Measurements from ENCODE around the gene CAVIN1.
A peak's percentile ranks its signal among the peaks of the same experiment; 100 is the strongest.

Gene CAVIN1, protein sequence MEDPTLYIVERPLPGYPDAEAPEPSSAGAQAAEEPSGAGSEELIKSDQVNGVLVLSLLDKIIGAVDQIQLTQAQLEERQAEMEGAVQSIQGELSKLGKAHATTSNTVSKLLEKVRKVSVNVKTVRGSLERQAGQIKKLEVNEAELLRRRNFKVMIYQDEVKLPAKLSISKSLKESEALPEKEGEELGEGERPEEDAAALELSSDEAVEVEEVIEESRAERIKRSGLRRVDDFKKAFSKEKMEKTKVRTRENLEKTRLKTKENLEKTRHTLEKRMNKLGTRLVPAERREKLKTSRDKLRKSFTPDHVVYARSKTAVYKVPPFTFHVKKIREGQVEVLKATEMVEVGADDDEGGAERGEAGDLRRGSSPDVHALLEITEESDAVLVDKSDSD

DNA sequence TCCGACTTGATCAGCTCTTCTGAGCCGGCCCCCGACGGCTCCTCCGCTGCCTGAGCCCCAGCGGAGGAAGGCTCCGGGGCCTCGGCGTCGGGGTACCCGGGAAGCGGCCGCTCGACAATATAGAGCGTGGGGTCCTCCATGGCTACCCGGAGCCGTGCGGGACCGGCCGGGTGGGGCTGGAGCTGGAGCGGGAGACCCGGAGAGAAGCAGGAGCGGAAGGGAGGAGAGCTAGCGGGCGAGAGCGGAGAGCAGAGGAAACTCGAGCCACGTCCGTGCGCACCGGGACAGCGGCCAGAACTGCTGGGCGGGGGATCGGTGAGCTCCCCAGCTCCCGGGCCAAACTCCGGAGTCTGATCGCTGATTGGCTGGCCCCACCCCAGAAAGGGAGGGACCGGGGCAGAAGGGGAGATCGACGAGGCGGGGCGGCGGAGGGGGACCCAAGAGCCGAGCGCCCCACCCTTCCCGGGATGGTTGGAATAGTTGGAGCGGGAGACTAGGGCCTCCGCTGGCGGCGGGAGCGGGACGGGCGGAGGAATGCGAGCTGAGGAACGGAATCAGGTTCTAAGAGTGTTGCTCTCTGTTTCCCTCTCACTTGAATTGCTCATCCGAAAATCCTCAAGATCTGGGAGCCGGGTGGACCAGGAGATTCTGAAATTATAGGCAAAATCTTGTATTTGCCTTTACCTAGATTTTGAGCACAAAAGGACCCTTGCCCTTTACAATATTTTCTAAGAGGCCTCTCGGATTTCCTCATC, at the start of gene CAVIN1:
Gene CAVIN1, minus strand, starts transcription at position 299 of the 755 bp plus-strand sequence. Its CDS starts 159 bp downstream, at position 140.
- peaks cover 31% of the 10 kb centered on the region for H3K4me1 ChIP-seq (ENCODE audit: insufficient read depth, poor library complexity, severe bottlenecking)
- H3K36me3 ChIP-seq (ENCODE audit: low read depth) = peaks cover 28% of the 10 kb centered on the region

DNA sequence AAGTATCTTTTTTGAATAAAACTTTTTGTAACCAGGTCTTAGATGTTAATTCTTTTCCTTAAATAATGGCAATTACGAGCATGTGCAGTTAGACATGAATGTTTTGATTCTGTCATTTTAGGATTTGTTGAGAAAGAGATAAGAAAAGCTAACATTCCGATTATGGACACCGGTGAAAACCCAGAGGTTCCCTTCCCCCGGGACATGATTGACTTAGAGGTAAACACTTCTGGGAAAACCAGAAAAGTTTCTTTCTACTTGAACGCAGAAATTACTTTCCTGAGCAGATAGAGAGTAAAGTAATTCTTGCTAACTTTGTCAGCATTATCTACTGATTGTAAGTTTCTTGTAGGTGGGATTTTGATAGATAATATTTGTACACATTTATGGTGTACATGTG, 44.8 kb upstream of the CAVIN1 start:
- H3K4me3 ChIP-seq (ENCODE audit: severe bottlenecking) = no peak overlapping the region
- no peaks in the 10 kb centered on the region for H3K9me3 ChIP-seq (ENCODE audit: severe bottlenecking)
- ATAC-seq (ENCODE audit: low read depth) (no peak), DNase-seq (ENCODE audit: low spot score) (no peak)
- H3K27ac ChIP-seq (ENCODE audit: poor library complexity, severe bottlenecking) = no peak overlapping the region
- TF ChIP-seq, protein P1, sequence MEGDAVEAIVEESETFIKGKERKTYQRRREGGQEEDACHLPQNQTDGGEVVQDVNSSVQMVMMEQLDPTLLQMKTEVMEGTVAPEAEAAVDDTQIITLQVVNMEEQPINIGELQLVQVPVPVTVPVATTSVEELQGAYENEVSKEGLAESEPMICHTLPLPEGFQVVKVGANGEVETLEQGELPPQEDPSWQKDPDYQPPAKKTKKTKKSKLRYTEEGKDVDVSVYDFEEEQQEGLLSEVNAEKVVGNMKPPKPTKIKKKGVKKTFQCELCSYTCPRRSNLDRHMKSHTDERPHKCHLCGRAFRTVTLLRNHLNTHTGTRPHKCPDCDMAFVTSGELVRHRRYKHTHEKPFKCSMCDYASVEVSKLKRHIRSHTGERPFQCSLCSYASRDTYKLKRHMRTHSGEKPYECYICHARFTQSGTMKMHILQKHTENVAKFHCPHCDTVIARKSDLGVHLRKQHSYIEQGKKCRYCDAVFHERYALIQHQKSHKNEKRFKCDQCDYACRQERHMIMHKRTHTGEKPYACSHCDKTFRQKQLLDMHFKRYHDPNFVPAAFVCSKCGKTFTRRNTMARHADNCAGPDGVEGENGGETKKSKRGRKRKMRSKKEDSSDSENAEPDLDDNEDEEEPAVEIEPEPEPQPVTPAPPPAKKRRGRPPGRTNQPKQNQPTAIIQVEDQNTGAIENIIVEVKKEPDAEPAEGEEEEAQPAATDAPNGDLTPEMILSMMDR (IDR thresholded peaks at IDR 0.05; ENCODE audit: poor library complexity, severe bottlenecking) = no peak
- H3K36me3 ChIP-seq (ENCODE audit: low read depth) = peaks cover 68% of the 10 kb centered on the region
- H3K4me1 ChIP-seq (ENCODE audit: insufficient read depth, poor library complexity, severe bottlenecking) = peaks cover 12% of the 10 kb centered on the region
- no peaks in the 10 kb centered on the region for H3K27me3 ChIP-seq (ENCODE audit: insufficient read depth, poor library complexity, severe bottlenecking)

More for the DNA sequence above, at the start of gene CAVIN1:
- ATAC-seq (ENCODE audit: low read depth) (peak; percentile 69), DNase-seq (ENCODE audit: low spot score) (peak; percentile 98)
- Histone ChIP-seq H3K4me3 (ENCODE audit: severe bottlenecking) (peak within 1 kb of the TSS; percentile 92), H3K9me3 (ENCODE audit: severe bottlenecking) (no peaks in the 10 kb centered on the region), H3K27me3 (ENCODE audit: insufficient read depth, poor library complexity, severe bottlenecking) (no peaks in the 10 kb centered on the region), H3K27ac (ENCODE audit: poor library complexity, severe bottlenecking) (peak within 1 kb of the TSS; percentile 97)
- TF ChIP-seq, protein P1 (IDR thresholded peaks at IDR 0.05; ENCODE audit: poor library complexity, severe bottlenecking) = no peak

DNA sequence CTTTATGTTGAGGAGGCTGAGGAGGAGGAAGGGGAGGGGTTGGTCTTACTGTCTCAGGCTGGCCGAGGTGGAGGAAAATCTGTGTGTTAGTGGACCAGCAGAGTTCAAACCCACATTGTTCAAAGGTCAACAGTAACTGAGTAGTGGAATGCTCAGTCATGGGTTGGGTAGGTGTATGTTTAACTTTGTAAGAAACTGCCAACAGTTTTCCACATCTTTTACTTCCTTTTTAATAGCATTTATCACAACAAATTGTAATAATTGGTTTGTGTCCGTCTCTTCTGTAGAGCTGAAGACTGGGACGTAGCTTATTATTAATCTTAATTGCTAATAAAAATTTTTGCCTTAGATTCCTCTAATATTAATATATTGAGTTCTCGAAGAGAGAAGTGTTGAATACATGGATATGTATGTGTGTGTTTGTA, 40.9 kb upstream of the CAVIN1 start:
- H3K27me3 ChIP-seq (ENCODE audit: insufficient read depth, poor library complexity, severe bottlenecking) = no peaks in the 10 kb centered on the region
- ATAC-seq (ENCODE audit: low read depth) (no peak), DNase-seq (ENCODE audit: low spot score) (no peak)
- peaks cover 69% of the 10 kb centered on the region for H3K36me3 ChIP-seq (ENCODE audit: low read depth)
- TF ChIP-seq, protein P1 (IDR thresholded peaks at IDR 0.05; ENCODE audit: poor library complexity, severe bottlenecking) = no peak
- H3K27ac ChIP-seq (ENCODE audit: poor library complexity, severe bottlenecking) = no peak overlapping the region
- no peak overlapping the region for H3K4me3 ChIP-seq (ENCODE audit: severe bottlenecking)
- H3K4me1 ChIP-seq (ENCODE audit: insufficient read depth, poor library complexity, severe bottlenecking) = peaks cover 19% of the 10 kb centered on the region
- no peaks in the 10 kb centered on the region for H3K9me3 ChIP-seq (ENCODE audit: severe bottlenecking)

DNA sequence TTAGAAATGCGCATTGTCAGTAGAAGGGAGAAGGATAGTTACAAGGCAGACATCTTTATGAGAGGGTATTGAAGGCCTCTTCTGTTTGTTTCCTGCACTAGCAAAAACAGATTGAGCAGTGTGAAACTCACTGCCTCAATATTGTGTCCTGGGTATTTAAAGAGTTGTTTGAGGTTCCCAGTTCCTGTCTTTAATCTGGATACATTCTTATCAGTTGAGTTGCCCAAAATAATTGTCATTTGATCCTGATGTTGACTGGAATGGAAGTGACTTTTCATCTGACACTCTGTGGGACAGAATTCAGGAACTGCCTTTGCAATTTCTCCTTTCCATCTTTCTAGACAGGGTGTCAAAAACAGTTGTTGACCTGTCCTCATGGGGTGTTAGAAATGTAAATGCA, 37.3 kb upstream of the CAVIN1 start:
- TF ChIP-seq, protein P1 (IDR thresholded peaks at IDR 0.05; ENCODE audit: poor library complexity, severe bottlenecking) = no peak
- ATAC-seq (ENCODE audit: low read depth) (no peak), DNase-seq (ENCODE audit: low spot score) (no peak)
- Histone ChIP-seq H3K9me3 (ENCODE audit: severe bottlenecking) (no peaks in the 10 kb centered on the region), H3K4me3 (ENCODE audit: severe bottlenecking) (no peak overlapping the region), H3K4me1 (ENCODE audit: insufficient read depth, poor library complexity, severe bottlenecking) (peaks cover 36% of the 10 kb centered on the region), H3K27me3 (ENCODE audit: insufficient read depth, poor library complexity, severe bottlenecking) (no peaks in the 10 kb centered on the region), H3K36me3 (ENCODE audit: low read depth) (peaks cover 37% of the 10 kb centered on the region), H3K27ac (ENCODE audit: poor library complexity, severe bottlenecking) (peak overlapping the region; percentile 55)

Data from RWPE2 (cell line).